ENCODE measurements around the gene PWWP2B.

GRCh38 chr10:132366006-132366405 lies 31.0 kb upstream of the PWWP2B start:
- no peak for TF ChIP-seq YY1 (IDR thresholded peaks at IDR 0.05; ENCODE audit: low read depth, low read length)
- no peak for TF ChIP-seq NFYA (IDR thresholded peaks at IDR 0.05; ENCODE audit: borderline replicate concordance, low read depth, low read length)
